Cerebellar cortex (tissue), 1 donor: ENCODE measurements around the gene CHCHD3.

Experiments
- DNase-seq: peaks from one replicate; pipeline ENCODE4 v3.0.0-alpha.2; 2015; ENCODE audit warnings: low spot score

Gene CHCHD3

GRCh38 chr7:132742189-132742612, 339.7 kb downstream of the CHCHD3 start:
- DNase-seq, result no peak

GRCh38 chr7:132740176-132740575, 341.7 kb downstream of the CHCHD3 start:
- peak; percentile 86 for DNase-seq

GRCh38 chr7:132739271-132739955, 342.5 kb downstream of the CHCHD3 start:
- peak; percentile 53 for DNase-seq

GRCh38 chr7:132738254-132738653, 343.6 kb downstream of the CHCHD3 start:
- DNase-seq, result no peak

GRCh38 chr7:132735476-132735875, 346.4 kb downstream of the CHCHD3 start:
- no peak for DNase-seq
